Measurements from ENCODE around the gene TRAPPC5. TPM values are rescaled to one million over a fixed set of nuclear protein-coding genes. Genes with fewer than 3 reads are reported as not detected.
"Not testable (repeated sequence)": the region's sequence is repeated elsewhere in the genome, so short reads cannot be mapped to it uniquely, and the experiment has no call there.

The TRAPPC5 gene
- 127 TPM for total RNA-seq

- ATAC-seq: peak; percentile 89
Observed at GRCh38 chr19:7680606-7681339, at the start of gene TRAPPC5. Gene TRAPPC5 (plus strand): TSS chr19:7680833. CDS start chr19:7682254, 1,421 bp downstream.

- no peak for ATAC-seq
Observed at GRCh38 chr19:7631577-7631976, 49.1 kb upstream of the TRAPPC5 start.

DNA sequence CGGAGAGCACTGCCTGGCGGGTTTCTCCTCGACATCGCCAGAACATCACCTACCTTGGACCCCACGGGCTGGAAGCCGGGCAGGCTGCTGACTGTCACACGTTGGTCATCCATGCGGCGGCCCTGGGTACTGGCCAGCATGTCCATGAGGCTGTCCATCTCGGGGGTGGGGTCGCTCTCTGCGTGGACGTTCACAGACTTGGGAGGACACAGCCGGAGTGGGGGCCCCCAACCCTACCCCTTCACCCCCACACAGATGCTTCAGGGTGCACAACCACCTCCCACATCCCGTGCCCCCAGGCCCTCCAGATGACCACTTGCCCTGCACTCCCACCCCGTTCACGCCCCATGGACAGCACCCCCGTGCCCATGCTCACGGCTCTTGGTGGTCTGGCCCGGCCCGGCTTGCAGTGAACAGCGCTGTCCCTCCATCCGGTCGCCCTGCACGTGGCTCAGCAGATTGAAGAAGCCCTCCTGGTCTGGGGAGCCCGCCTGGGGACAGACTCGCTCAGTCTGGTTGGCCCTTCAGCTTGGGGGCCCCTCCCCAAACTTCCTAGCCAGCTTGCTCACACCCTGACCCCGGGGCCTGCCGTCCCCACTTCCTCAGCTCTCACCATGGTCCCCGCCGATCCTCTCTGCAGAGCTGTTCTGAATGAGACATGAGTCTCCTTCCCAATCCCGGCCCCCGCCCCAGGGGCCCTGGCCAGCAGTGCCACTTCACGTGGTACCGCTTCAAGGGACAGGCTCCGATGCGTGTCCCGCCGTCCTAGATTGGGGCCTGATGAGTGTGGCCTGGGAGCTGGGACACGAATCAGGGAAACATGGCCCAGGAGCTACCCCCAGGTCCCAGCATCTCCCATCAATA lies 48.1 kb upstream of the TRAPPC5 start:
- ATAC-seq: no peak

GRCh38 chr19:7633698-7634097 lies 46.9 kb upstream of the TRAPPC5 start, which contains the start of gene PCP2:
Gene PCP2 (minus strand): TSS chr19:7633719. CDS start chr19:7633457, 262 bp downstream.
- no peak for ATAC-seq

GRCh38 chr19:7635670-7636069 lies 45.0 kb upstream of the TRAPPC5 start:
- no peak for ATAC-seq

DNA sequence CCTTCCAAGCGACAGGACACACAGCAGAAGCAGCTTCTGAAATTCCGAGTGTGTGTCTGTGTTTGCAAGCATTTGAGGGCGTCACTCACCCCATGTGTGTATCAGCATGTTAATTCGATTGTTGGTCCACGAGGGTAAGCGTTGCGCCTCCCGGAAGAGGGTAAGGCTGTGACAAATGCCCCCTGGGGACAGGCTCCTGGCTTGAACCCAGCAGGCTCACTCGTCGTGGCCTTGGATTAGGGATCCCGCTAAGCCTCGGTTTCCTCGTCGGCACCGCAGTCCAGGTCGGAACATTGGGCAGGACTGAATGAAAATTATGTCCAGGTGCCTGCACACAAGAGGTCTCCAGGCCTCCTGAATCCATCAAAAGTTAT lies 44.3 kb upstream of the TRAPPC5 start:
- ATAC-seq: no peak

- ATAC-seq: peak; percentile 94
Observed at GRCh38 chr19:7636691-7637373, 43.8 kb upstream of the TRAPPC5 start, which contains the start of gene STXBP2. Gene STXBP2 (plus strand): TSS chr19:7637110. CDS start chr19:7637150, 40 bp downstream.

GRCh38 chr19:7637374-7638256 lies 43.0 kb upstream of the TRAPPC5 start:
- peak; percentile 32 for ATAC-seq

DNA sequence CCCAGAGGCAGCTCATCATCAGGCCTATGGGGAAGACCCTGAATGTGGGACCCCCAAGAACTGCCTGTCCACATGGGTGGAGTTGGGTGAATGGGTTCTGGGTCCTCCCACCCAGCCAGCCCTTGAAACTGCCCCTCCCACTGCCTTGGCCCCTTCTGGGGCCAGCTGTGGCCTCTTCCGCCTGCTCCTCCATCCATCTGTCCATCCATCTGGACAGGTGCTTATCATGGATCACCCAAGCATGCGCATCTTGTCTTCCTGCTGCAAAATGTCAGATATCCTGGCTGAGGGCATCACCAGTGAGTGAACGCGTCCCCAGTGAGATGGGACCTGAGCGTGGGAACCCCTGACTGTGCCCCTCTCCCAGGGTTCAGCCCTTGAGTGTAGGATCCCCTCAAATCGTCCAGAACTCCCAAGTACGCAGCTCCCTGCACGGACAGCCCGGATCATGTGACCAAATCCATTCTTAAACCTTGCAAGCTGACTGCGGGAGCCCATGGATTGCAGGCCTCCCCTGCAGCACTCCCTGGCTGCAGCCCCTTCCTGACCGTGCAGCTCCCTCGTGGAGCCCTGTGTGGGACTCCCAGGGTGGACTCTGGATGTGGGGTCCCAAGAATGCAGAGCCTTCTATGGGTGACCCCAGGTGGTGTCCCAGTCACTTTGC lies 41.7 kb upstream of the TRAPPC5 start:
- ATAC-seq: no peak

- ATAC-seq: no peak
Observed at GRCh38 chr19:7639863-7640348, 40.7 kb upstream of the TRAPPC5 start.

DNA sequence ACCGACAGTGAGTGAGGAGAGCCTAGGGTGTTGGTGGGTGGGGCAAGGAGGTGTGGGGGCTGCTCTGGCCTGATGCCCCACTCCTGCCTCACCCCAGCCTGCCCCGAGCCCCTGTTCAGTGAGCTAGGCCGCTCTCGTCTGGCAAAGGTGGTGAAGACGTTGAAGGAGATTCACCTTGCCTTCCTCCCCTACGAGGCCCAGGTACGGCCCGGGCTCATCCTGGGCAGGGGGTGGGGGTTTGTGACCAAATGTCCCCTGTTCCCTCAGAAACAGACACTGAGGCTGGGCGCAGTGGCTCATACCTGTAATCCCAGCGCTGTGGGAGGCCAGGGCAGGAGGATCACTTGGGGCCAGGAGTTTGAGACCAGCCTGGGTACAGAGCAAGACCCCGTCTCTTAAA lies 39.8 kb upstream of the TRAPPC5 start:
- ATAC-seq: no peak

GRCh38 chr19:7641290-7642276 lies 39.0 kb upstream of the TRAPPC5 start:
- ATAC-seq: no peak

DNA sequence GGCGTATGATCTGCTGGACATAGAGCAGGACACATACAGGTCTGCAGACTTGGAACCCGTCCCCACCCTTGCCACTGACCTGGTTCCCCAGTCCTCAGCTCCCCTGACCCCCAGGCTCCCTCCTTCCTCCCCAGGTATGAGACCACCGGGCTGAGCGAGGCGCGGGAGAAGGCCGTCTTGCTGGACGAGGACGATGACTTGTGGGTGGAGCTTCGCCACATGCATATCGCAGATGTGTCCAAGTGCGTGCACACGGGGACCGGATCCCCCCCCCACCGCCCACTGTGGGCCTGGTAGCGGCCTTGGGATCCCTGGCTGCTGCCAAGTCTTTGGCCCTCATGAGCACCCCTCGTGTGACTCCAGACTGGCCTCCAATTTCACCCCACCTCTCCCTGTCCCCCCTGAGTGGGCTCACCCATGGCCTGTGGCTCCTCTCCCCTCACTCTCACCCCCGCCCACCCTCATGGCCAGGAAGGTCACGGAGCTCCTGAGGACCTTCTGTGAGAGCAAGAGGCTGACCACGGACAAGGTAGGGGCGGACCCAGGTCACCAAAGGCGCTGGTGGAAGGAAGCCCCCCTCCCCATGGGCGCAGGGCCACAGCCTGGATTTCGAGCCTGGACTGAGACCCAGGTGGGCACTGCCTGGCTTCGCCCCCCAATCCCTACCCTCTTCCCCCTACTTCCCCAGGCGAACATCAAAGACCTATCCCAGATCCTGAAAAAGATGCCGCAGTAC lies 38.2 kb upstream of the TRAPPC5 start:
- no peak for ATAC-seq

GRCh38 chr19:7643031-7643415 lies 37.6 kb upstream of the TRAPPC5 start:
- ATAC-seq: no peak

DNA sequence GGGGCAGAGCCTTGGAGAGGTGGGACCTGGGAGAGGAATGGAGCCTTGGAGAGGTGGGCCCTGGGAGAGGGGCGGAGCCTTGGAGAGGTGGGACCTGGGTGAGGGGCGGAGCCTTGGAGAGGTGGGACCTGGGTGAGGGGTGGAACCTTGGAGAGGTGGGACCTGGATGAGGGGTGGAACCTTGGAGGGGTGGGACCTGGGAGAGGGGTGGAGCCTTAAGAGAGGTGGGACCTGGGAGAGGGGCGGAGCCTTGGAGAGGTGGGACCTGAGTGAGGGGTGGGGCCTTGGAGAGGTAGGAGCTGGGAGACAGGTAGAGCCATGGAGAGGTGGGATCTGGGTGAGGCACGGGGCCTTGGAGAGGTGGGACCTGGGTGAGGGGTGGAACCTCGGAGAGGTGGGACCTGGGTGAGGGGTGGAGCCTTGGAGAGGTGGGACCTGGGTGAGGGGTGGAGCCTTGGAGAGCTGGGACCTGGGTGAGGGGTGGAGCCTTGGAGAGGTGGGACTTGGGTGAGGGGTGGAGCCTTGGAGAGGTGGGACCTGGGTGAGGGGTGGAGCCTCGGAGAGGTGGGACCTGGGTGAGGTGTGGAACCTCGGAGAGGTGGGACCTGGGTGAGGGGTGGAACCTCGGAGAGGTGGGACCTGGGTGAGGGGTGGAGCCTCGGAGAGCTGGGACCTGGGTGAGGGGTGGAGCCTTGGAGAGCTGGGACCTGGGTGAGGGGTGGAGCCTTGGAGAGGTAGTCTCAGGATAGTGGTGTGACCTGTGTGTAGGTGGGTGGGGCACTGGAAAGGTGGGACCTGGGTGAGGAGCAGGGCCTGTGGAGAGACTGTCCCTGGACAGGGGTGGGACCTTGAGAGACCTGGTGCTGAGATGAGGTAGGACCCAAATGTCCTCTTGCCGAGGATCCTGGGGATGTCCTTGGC lies 36.7 kb upstream of the TRAPPC5 start:
- not testable (repeated sequence) for ATAC-seq

DNA sequence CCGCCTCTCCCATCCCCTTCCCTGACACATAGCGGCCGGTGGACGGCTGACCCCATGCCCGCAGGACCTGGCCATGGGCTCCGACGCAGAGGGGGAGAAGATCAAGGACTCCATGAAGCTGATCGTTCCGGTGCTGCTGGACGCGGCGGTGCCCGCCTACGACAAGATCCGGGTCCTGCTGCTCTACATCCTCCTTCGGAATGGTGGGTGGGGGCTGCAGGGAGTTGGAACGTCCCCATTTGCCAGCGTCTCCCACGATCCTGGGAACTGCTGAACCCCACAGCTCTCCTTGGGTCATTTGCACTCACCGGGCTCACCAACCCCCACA lies 36.1 kb upstream of the TRAPPC5 start:
- no peak for ATAC-seq

- ATAC-seq: no peak
Observed at GRCh38 chr19:7645163-7645562, 35.5 kb upstream of the TRAPPC5 start.
